GM10248 (cell line): ENCODE measurements around the gene GRB10.

Source experiments
- CTCF ChIA-PET: fragments of 300-600 bp; sonication (Branson Sonifier 250); formaldehyde crosslinking; extraction: SDS; loops from one replicate; lab custom pipeline; 2021; ENCODE audit warnings: antibody characterized with exemption; lab: Yijun Ruan, JAX
- POLR2A ChIA-PET: fragments of 350-650 bp; sonication (Branson Sonifier 250); formaldehyde crosslinking; extraction: SDS; loops from one replicate; lab custom pipeline; 2020; ENCODE audit warnings: antibody characterized with exemption; lab: Yijun Ruan, JAX
- DNase-seq: peaks from one replicate; pipeline ENCODE4 v3.0.0; 2012; ENCODE audit errors: extremely low spot score
- TF ChIP-seq, protein P1 (sequence below): IDR thresholded peaks from 2 replicates; pipeline ENCODE4 v1.5.1; 2012; ENCODE audit warnings: mild to moderate bottlenecking, low read depth; ENCODE audit errors: extremely low read depth, missing control alignments, control extremely low read depth

GRB10 gene

DNA sequence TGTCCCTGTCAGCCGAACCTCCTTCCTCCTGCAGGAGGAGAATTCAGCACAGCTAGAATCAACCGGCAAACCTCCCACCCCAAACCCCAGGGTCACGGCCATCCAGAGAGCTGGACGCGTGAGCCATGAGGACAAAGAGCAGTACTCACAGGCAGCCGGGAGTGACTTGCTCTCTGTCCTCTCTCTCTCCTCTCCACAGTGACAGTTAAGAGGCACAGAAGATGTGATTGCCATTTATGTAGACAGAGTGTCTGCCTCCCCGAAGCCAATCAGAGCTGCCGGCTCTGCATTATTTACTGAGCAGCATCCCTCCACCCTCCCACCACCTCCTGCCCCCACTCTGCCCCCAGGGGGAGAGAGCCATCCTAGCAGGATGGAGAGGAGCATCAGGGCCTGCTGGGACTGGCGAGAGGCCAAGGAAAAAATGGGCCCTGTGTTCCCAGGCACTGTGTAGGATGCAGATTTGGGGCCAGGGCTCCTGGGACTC is 221.8 kb downstream of the GRB10 start:
- CTCF ChIA-PET: no interaction called here
- TF ChIP-seq, protein P1, sequence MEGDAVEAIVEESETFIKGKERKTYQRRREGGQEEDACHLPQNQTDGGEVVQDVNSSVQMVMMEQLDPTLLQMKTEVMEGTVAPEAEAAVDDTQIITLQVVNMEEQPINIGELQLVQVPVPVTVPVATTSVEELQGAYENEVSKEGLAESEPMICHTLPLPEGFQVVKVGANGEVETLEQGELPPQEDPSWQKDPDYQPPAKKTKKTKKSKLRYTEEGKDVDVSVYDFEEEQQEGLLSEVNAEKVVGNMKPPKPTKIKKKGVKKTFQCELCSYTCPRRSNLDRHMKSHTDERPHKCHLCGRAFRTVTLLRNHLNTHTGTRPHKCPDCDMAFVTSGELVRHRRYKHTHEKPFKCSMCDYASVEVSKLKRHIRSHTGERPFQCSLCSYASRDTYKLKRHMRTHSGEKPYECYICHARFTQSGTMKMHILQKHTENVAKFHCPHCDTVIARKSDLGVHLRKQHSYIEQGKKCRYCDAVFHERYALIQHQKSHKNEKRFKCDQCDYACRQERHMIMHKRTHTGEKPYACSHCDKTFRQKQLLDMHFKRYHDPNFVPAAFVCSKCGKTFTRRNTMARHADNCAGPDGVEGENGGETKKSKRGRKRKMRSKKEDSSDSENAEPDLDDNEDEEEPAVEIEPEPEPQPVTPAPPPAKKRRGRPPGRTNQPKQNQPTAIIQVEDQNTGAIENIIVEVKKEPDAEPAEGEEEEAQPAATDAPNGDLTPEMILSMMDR: no peak
- peak; percentile 8 for DNase-seq
- POLR2A ChIA-PET: no interaction called here

DNA sequence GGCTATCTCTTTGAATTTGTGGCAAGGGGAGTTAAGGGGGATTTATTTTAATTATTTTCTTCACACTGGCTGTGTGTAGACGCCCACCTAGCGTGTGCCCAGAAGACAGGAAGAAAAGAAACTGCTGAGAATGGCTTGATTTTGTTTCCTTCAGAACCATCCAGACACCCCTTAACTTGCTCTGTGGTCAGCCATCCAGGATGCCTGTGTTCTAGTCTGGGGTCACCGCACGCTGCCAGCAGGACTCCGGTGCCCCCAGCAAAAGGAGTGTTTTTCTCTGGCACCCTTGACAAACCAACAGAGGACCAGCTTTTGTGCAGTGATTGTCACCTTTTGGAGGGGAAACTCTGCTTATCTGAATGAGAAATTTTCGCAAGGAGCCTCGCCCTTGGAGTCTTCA is 222.8 kb downstream of the GRB10 start:
- ChIA-PET CTCF (no interaction called here), POLR2A (no interaction called here)
- TF ChIP-seq, protein P1: no peak
- no peak for DNase-seq

DNA sequence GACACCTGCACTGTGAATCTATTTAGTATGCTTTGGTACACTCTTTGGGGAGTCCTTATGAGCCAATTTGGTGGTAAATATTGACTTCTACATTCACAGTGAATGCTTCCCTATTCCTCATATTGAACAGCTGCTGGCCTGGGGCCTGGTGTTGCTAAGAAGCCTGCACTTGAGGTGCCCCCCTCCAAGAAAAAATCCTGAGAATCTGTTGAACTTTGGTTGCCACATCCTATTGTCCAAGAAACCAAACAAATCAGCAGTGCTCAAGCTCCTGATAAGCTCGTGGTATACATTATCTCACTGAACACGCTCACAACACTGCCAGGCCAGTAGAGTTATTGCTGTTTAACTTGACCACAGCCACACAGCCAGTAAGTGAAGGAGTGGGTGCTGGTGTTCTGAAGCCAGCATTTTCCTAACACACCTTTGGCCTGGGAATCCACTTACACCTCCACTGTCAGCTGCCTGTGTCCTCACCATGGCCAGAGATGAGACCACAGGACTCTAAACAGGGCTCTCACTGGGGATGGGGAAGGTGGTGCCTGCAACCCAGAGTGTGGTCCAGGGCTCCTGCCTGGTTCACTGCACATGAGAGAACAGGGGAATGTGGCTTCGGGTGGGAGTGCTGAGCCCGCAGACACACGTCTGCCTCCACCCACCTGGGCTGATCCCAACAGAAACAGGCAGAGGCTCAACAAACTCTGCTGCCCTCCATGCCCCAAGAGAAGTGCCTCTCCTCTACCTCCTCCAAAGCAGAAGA is 224.2 kb downstream of the GRB10 start:
- DNase-seq: no peak
- ChIA-PET CTCF (no interaction called here), POLR2A (no interaction called here)
- TF ChIP-seq, protein P1: no peak

DNA sequence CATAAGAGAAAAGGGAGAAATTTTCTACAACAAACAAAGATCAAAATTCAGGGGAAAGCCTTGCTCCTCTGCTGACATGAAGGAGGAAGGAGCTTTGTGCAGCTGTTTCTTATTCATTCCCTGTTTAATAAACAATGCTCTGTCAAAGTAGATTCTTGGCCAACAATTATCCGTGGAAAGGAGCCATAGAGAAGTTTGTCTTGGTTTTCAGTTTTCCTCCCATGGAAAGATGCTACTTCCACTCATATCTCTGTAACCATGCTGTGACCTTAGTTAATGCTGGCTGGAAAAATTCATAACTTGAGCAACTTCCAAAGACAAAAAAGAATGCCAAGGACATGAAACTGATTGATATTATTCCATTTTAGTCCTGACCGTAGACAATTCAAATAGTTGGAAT is 225.6 kb downstream of the GRB10 start:
- ChIA-PET POLR2A (no interaction called here), CTCF (no interaction called here)
- no peak for DNase-seq
- TF ChIP-seq, protein P1: no peak

DNA sequence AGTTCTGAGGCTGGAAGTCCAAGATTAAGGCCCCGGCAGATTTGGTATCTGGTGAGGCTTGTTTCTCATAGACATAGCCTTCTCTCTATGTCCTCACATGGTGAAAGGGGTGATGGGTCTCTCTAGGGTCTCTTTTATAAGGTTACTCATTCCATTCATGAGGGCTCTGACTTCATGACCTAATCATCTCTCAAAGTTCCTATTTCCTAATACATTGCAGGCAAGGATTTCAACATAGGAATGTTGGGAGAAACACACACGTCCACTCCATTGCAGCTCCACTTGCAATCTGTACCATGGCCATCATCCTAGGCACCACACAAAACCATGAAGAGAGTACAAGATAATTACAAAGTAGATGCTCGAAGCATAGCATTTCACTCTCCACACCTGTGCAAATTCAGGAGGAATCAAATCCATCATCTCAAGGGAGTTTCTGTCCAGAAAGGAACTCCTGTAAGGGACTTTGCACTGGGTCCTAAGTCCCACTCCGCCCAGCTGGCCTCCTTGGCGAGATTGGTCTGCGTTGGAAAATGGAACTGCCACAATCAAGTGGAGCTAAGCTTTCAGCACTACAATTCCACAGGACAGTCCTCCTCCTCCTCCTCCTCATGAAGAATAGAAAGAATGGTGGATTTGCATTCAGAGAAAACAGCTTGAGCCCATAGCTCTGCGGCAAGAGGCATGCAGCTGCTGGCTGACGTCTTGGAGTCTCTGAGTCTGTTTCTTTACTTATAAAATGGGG is 226.3 kb downstream of the GRB10 start:
- ChIA-PET CTCF (interaction anchor here (0.9 kb wide), 1 partner anchor 15 kb away, joined by 4 read pairs; no protein-coding TSS in a partner anchor), POLR2A (no interaction called here)
- TF ChIP-seq, protein P1: no peak
- no peak for DNase-seq

DNA sequence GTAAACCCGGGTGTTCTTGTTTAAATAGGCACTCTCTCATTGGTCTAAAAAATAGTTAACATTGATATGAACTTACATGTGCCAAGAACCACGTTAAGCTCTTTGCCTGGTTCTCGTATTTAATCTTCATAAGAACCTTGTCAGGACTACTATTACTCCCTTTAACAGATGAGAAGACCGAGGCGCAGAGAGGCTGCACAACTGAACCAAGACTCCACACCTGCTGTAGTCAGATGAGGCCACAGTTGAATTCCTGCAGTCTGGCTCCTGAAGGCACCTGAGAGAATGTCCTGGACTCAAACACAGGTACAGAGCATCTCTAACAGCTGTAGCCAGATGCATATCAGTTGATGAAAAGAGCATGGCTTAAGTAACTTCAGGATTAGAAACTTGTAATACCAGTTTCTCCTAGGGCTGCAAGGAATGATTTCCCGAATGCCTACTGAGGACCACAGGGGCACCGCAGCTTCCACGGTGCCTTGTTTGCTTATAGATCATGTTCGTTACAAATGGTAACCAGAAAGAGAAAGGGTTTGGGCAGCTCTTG is 227.0 kb downstream of the GRB10 start:
- no peak for DNase-seq
- ChIA-PET POLR2A (no interaction called here), CTCF (interaction anchor here (0.9 kb wide), 1 partner anchor 14 kb away, joined by 4 read pairs; no protein-coding TSS in a partner anchor)
- TF ChIP-seq, protein P1: no peak
